Mucosa of gallbladder (tissue), 1 donor: Measurements from ENCODE around the gene ATP5IF1. TPM values are rescaled to one million over a fixed set of nuclear protein-coding genes. Genes with fewer than 3 reads are reported as not detected.

ENCODE experiments used
- DNase-seq: peaks from one replicate; pipeline ENCODE4 v3.0.0-alpha.2; 2020; ENCODE audit warnings: low spot score
- total RNA-seq: library from RNA; stranded (reverse); gene quantifications from one replicate; pipeline ENCODE4 v1.2.1, GENCODE V29; 2021
- donor health status: DM: no; HTN: no; CAD: no.

The ATP5IF1 gene
- 208 TPM for total RNA-seq

GRCh38 chr1:28235755-28236655 is at the start of gene ATP5IF1:
TSS of gene ATP5IF1 (plus strand) at chr1:28236124. CDS start at chr1:28236184, 60 bp downstream.
- peak; percentile 98 for DNase-seq

GRCh38 chr1:28190337-28190979 is 45.5 kb upstream of the ATP5IF1 start:
- no peak for DNase-seq

- no peak for DNase-seq
These were observed 44.8 kb upstream of the ATP5IF1 start for GRCh38 chr1:28190996-28191645.

GRCh38 chr1:28193701-28194161 is 42.2 kb upstream of the ATP5IF1 start:
- no peak for DNase-seq

- no peak for DNase-seq
These were observed 41.4 kb upstream of the ATP5IF1 start for GRCh38 chr1:28194326-28195035.

- DNase-seq, result no peak
These were observed 40.1 kb upstream of the ATP5IF1 start for GRCh38 chr1:28195780-28196179.

GRCh38 chr1:28196330-28196729 is 39.6 kb upstream of the ATP5IF1 start:
- no peak for DNase-seq

- no peak for DNase-seq
These were observed 38.1 kb upstream of the ATP5IF1 start for GRCh38 chr1:28197682-28198415.

- no peak for DNase-seq
These were observed 36.3 kb upstream of the ATP5IF1 start for GRCh38 chr1:28199328-28200233.

- no peak for DNase-seq
These were observed 35.6 kb upstream of the ATP5IF1 start for GRCh38 chr1:28200234-28200873.

GRCh38 chr1:28205243-28205642 is 30.7 kb upstream of the ATP5IF1 start:
- DNase-seq, result no peak

- DNase-seq, result peak; percentile 69
These were observed 27.0 kb upstream of the ATP5IF1 start for GRCh38 chr1:28208818-28209441.

GRCh38 chr1:28209700-28210099 is 26.2 kb upstream of the ATP5IF1 start:
- DNase-seq, result no peak

GRCh38 chr1:28213315-28213714 is 22.6 kb upstream of the ATP5IF1 start:
- no peak for DNase-seq

GRCh38 chr1:28229089-28229488 is 6.8 kb upstream of the ATP5IF1 start:
- DNase-seq, result no peak

- DNase-seq, result no peak
These were observed 5.9 kb upstream of the ATP5IF1 start for GRCh38 chr1:28229996-28230395.

- peak; percentile 96 for DNase-seq
These were observed 3.2 kb upstream of the ATP5IF1 start, which contains the start of gene DNAJC8 for GRCh38 chr1:28232558-28233263. TSS of gene DNAJC8 (minus strand) at chr1:28233029. CDS start at chr1:28232998, 31 bp downstream.

GRCh38 chr1:28233264-28233606 is 2.7 kb upstream of the ATP5IF1 start:
- no peak for DNase-seq
